Smooth muscle cell (in vitro differentiated cells): ENCODE measurements around the gene CCL28. TPM values are rescaled to one million over a fixed set of nuclear protein-coding genes. Genes with fewer than 3 reads are reported as not detected.

ENCODE experiments used
- DNase-seq: peaks from one replicate; lab custom pipeline; 2025; ENCODE audit not compliant: unreplicated experiment; lab: John Stamatoyannopoulos, UW
- H2AFZ ChIP-seq: fragments of 200-600 bp; sonication (generic); 2 replicates; pipeline ENCODE4 v1.6.0; 2016; ENCODE audit warnings: antibody characterized with exemption, low read depth, mild to moderate bottlenecking
- H3F3A ChIP-seq: fragments of 200-600 bp; sonication (generic); 2 replicates; pipeline ENCODE4 v1.6.0; 2017; ENCODE audit warnings: antibody characterized with exemption, low read depth
- H3K27ac ChIP-seq: fragments of 200-600 bp; sonication (generic); 2 replicates; pipeline ENCODE4 v1.5.1; 2016; ENCODE audit warnings: low read depth, mild to moderate bottlenecking
- H3K27me3 ChIP-seq: fragments of 200-600 bp; sonication (generic); 2 replicates; pipeline ENCODE4 v1.6.1; 2016; ENCODE audit warnings: low read depth, mild to moderate bottlenecking
- H3K36me3 ChIP-seq: fragments of 200-600 bp; sonication (generic); 2 replicates; pipeline ENCODE4 v1.5.1; 2016; ENCODE audit warnings: low read depth
- H3K4me1 ChIP-seq: fragments of 200-600 bp; sonication (generic); 2 replicates; pipeline ENCODE4 v1.5.1; 2016; ENCODE audit warnings: low read depth
- H3K4me2 ChIP-seq: fragments of 200-600 bp; sonication (generic); 2 replicates; pipeline ENCODE4 v1.6.0; 2016; ENCODE audit warnings: mild to moderate bottlenecking
- H3K4me3 ChIP-seq: fragments of 200-600 bp; sonication (generic); 2 replicates; pipeline ENCODE4 v1.5.1; 2016; ENCODE audit warnings: mild to moderate bottlenecking
- H3K79me2 ChIP-seq: fragments of 200-600 bp; sonication (generic); 2 replicates; pipeline ENCODE4 v1.6.0; 2016; ENCODE audit warnings: low read depth, mild to moderate bottlenecking
- H3K9ac ChIP-seq: fragments of 200-600 bp; sonication (generic); 2 replicates; pipeline ENCODE4 v1.6.0; 2016; ENCODE audit warnings: low read depth
- H3K9me3 ChIP-seq: fragments of 200-600 bp; sonication (generic); replicated peaks from 2 replicates; pipeline ENCODE4 v1.5.1; 2016; ENCODE audit warnings: low read depth
- H4K20me1 ChIP-seq: fragments of 200-600 bp; sonication (generic); 2 replicates; pipeline ENCODE4 v1.6.0; 2016; ENCODE audit warnings: low read depth
- CTCF ChIP-seq: fragments of 200-600 bp; sonication (generic); IDR thresholded peaks from 2 replicates; pipeline ENCODE4 v1.5.1; 2017; ENCODE audit warnings: borderline replicate concordance, mild to moderate bottlenecking, antibody characterized with exemption; ENCODE audit not compliant: insufficient read depth, poor library complexity, severe bottlenecking
- WGBS: methylation state at CpG from one replicate; pipeline ENCODE4 v1.1.7; 2016; ENCODE audit warnings: low lambda C conversion rate; 5-methylcytosine and 5-hydroxymethylcytosine counted together
- polyA plus RNA-seq: library from polyadenylated mRNA; unstranded; fragments of >200 nt; fragmentation: Nextera tagmentation; extraction: Ambion mirVana; gene quantifications from 2 replicates; pipeline ENCODE4 v1.2.1, GENCODE V29; 2016
- total RNA-seq: library from RNA; depleted of rRNA; stranded (reverse); fragments of >200 nt; gene quantifications from 2 replicates; pipeline ENCODE4 v1.2.3, GENCODE V29; 2014

The CCL28 gene
- total and polyA plus RNA-seq, 2 experiments from 2014 or later: 0.22 TPM; not detected in 1

GRCh38 chr5:43437062-43437660 lies 25.0 kb upstream of the CCL28 start:
- Histone ChIP-seq H3K79me2 (no peaks in the 10 kb centered on the region), H3F3A (no peaks in the 10 kb centered on the region), H3K36me3 (no peaks in the 10 kb centered on the region), H3K27ac (no peak overlapping the region), H3K4me1 (no peaks in the 10 kb centered on the region), H3K4me2 (no peak overlapping the region), H4K20me1 (no peaks in the 10 kb centered on the region), H3K9ac (no peak overlapping the region), H3K4me3 (no peak overlapping the region), H3K9me3 (no peaks in the 10 kb centered on the region), H3K27me3 (no peaks in the 10 kb centered on the region), H2AFZ (no peak overlapping the region)
- WGBS: 97% methylated on average over 3 of the region's 3 CpGs
- no peak for DNase-seq
- no peak for TF ChIP-seq CTCF

GRCh38 chr5:43433382-43433781 lies 21.2 kb upstream of the CCL28 start:
- H3K36me3 ChIP-seq: no peaks in the 10 kb centered on the region
- no peak overlapping the region for H3K4me3 ChIP-seq
- no peaks in the 10 kb centered on the region for H3F3A ChIP-seq
- H4K20me1 ChIP-seq: no peaks in the 10 kb centered on the region
- no peak overlapping the region for H2AFZ ChIP-seq
- no peak overlapping the region for H3K27ac ChIP-seq
- H3K9me3 ChIP-seq: no peaks in the 10 kb centered on the region
- no peak for DNase-seq
- TF ChIP-seq CTCF: no peak
- no peaks in the 10 kb centered on the region for H3K79me2 ChIP-seq
- no peak overlapping the region for H3K4me2 ChIP-seq
- 91% methylated on average over 4 of the region's 4 CpGs for WGBS
- H3K9ac ChIP-seq: no peak overlapping the region
- H3K4me1 ChIP-seq: no peaks in the 10 kb centered on the region
- no peaks in the 10 kb centered on the region for H3K27me3 ChIP-seq

- TF ChIP-seq CTCF: no peak
- H2AFZ ChIP-seq: no peak overlapping the region
- no peaks in the 10 kb centered on the region for H3K79me2 ChIP-seq
- no peaks in the 10 kb centered on the region for H4K20me1 ChIP-seq
- no peak overlapping the region for H3K9ac ChIP-seq
- 96% methylated on average over 3 of the region's 3 CpGs for WGBS
- no peak overlapping the region for H3K27ac ChIP-seq
- DNase-seq: no peak
- no peaks in the 10 kb centered on the region for H3K27me3 ChIP-seq
- no peaks in the 10 kb centered on the region for H3K36me3 ChIP-seq
- no peak overlapping the region for H3K4me3 ChIP-seq
- no peak overlapping the region for H3K4me2 ChIP-seq
- H3K4me1 ChIP-seq: no peaks in the 10 kb centered on the region
- no peaks in the 10 kb centered on the region for H3F3A ChIP-seq
- no peaks in the 10 kb centered on the region for H3K9me3 ChIP-seq
Observed at GRCh38 chr5:43432486-43433375, 20.5 kb upstream of the CCL28 start.
